Measurements from ENCODE around the gene SETD4.

GRCh38 chr21:35995522-35996088, 64.7 kb downstream of the SETD4 start:
- no peak for TF ChIP-seq CTCF (conservative IDR thresholded peaks at IDR 0.05; ENCODE audit: low read length)
- no peak for TF ChIP-seq EZH2phosphoT487 (IDR thresholded peaks at IDR 0.05; ENCODE audit: borderline replicate concordance)
